ENCODE data around the gene PCDHGB1.
"Not testable (repeated sequence)": the region's sequence is repeated elsewhere in the genome, so short reads cannot be mapped to it uniquely, and the experiment has no call there.

The PCDHGB1 gene

DNA sequence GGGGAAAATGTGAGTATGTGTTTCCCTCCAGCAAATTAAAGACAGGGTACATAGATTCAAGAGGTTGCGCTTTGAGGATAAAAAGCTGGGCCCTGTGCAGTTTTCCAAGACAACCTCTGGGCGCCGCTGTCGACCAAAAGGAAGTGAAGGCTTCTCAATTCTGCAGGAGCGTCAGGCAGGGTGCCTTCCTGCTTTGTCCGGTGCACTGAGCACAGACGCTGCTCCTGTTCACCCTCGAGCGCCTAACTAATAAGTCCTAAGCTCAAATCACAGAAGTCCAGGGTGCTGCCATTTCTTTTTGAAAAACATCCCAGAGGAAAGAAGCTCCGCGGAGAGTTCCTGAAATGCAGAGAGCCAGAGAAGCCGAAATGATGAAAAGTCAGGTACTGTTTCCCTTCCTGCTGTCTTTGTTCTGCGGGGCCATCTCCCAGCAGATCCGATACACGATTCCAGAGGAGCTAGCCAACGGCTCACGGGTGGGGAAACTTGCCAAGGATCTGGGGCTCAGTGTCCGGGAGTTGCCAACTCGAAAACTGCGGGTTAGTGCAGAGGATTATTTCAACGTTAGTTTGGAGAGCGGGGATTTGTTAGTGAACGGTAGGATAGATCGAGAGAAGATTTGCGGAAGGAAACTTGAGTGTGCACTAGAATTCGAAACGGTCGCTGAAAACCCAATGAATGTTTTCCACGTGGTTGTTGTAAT is at the start of gene PCDHGB1:
Gene PCDHGB1, plus strand, starts transcription at position 183 of the 703 bp plus-strand sequence. Its CDS starts 162 bp downstream, at position 345.
- DNase-seq (ENCODE audit: low read depth in 2 of 2) = peak in 1 of 2 donors; percentile 11

DNA sequence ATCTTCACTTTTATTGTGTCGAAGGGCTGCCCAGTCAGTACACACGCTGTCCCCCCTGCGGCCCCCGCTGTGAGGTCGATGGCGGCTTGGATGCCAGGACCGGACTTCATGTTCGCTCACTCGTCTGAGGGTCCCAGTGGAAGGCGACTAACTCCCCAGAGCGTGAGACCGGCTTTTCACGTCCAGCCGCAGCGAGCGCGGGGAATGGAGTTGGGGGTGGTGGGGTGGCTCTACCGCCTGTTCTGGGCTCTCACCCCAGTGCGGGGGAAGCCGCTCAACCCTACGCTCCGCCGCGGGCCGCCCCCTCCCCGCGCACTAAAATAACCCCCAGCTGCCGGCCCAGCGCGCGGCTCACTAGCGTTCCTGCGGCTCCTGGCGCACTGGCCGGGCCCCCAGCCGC is 46.1 kb upstream of the PCDHGB1 start, which contains the start of gene SLC25A2:
Gene SLC25A2, minus strand, starts transcription at position 294 of the 400 bp plus-strand sequence. Its CDS starts 184 bp downstream, at position 110.
- DNase-seq (ENCODE audit: low read depth in 2 of 2) = no peak

- DNase-seq (ENCODE audit: low read depth in 2 of 2) = no peak
These were observed 43.3 kb upstream of the PCDHGB1 start for GRCh38 chr5:141306630-141307029.

DNA sequence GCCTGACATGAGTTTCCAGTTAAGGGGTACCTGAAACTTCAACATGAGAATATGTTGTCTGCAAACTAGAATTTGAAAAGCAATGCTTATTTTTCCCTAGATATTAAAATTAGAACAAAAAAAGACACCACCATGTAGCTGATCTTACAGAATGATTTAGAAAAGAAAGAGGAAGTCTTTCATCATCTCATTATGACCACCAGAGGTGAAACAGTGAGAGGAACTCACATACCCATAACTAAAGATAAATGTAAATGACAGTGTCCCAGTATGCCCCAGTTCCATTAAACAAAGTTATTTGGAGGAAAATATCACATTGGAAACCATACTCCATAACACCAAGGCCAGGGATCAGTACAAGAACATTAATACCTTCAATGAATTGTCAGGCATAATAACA is 36.2 kb upstream of the PCDHGB1 start:
- no peak for DNase-seq (ENCODE audit: low read depth in 2 of 2)

DNA sequence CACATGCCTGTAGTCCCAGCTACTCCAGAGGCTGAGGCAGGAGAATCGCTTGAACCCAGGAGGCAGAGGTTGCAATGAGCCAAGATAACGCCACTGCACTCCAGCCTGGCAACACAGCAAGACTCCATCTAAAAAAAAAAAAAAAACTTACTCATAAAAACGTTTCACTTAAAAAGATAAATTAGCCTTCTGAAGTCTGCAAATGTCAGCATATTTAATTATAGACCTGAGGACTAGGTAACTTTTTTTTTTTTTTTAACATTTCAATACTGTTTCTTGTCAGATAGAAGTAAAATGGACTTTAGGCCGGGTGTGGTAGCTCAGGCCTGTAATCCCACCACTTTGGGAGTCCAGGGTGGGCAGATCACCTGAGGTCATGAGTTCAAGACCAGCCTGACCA is 32.9 kb upstream of the PCDHGB1 start:
- DNase-seq (ENCODE audit: low read depth in 2 of 2) = not testable (repeated sequence)

DNA sequence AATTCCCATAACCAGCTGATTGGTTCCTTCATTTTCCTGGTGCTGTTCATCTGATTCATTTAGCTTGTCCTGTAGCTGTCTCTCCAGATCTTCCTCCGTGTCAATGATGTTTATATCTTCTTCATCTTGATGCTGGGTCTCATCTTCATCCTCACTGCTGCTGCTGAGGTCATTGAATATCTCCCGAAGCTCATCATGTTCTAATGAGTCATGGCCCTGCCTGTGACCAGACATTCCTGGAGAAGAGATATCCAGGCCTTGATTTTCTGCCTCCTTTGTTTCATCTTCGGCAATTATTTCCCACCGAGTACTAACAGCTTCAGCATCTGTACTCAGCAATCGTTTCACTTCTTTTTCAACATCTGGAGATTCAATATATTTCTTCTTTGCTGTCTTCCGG is 30.7 kb upstream of the PCDHGB1 start:
- no peak for DNase-seq (ENCODE audit: low read depth in 2 of 2)

DNA sequence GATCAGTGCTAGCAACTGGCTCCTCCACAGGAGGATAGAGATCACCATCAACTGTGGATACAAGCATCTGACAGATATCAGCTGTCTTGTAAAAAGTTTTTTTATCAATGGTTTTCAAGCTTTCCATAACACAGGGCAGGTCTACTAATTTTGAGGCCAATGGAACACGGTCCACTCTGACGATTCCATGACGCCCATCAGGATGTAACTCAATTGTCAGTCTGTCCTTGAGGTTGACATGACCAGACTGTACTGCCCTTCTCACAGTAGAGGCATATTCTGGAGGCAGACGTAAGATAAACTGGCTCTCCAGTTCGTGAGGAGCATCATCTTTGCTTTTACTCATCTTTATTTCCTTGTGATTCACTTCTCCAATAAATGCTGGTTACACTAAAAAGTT is 30.2 kb upstream of the PCDHGB1 start:
- DNase-seq (ENCODE audit: low read depth in 2 of 2) = no peak

GRCh38 chr5:141320225-141321169 is 29.4 kb upstream of the PCDHGB1 start, which contains the start of gene TAF7:
Gene TAF7, minus strand, starts transcription at chr5:141320784. Its CDS starts 740 bp downstream, at chr5:141320044.
- DNase-seq (ENCODE audit: low read depth in 2 of 2) = peak; percentile 83 to 88

- no peak for DNase-seq (ENCODE audit: low read depth in 2 of 2)
These were observed 27.6 kb upstream of the PCDHGB1 start for GRCh38 chr5:141322261-141322660.

DNA sequence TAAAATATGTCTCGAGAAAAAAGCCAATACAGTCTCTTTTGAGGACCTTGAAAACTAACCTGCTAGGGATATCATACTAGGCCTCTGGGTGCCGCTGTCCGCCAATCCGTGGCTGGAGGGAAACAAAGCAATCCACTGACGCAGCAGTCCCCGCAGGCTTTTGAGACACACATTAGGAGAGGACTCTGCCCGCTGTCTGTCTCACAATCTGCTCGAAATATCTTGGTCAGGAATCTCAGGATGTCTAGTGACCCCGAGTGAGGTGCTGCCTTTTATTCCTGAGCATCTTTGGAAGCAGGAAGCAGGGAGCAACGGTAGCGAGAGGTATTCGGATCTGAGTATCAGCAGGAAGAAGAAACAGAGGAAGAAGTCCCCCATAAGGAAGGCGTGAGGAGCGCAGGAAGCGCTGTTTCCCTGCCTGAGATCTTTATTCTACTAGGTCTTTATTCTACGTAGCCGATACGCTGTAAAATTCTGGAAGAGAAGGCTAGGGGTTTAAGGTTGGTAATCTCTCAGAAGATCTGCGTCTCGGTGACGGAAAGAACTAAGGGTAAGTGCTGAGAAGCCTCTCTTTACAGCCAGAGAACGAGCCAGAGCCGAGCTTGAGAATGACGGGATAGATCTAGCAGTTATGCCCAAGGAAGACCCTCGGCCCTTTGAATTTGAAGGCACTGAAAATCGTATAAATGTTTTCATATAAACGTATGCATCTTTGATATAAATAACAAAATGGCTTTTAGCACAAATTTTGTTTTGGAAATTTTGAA is 23.6 kb upstream of the PCDHGB1 start:
- DNase-seq (ENCODE audit: low read depth in 2 of 2) = peak; percentile 40 to 54

DNA sequence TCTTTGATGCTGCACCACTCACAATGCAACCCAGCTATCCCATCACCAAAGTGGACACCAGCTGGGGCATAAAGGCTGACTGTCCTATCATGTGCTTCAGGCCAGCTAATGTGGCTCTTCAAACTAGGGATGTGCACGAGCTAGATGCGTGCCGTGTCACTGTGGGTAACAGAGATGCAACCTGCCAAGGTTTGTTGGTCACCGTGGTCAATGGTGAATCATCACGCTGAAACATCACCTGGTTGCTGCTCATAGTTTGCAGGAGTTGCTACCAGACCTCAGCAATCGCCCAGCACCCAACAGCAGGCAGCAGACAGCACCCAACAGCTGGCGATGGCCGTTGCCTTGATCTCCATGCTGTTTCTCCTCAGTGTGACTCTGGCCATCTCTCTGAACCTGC is 21.7 kb upstream of the PCDHGB1 start:
- DNase-seq (ENCODE audit: low read depth in 2 of 2) = no peak

DNA sequence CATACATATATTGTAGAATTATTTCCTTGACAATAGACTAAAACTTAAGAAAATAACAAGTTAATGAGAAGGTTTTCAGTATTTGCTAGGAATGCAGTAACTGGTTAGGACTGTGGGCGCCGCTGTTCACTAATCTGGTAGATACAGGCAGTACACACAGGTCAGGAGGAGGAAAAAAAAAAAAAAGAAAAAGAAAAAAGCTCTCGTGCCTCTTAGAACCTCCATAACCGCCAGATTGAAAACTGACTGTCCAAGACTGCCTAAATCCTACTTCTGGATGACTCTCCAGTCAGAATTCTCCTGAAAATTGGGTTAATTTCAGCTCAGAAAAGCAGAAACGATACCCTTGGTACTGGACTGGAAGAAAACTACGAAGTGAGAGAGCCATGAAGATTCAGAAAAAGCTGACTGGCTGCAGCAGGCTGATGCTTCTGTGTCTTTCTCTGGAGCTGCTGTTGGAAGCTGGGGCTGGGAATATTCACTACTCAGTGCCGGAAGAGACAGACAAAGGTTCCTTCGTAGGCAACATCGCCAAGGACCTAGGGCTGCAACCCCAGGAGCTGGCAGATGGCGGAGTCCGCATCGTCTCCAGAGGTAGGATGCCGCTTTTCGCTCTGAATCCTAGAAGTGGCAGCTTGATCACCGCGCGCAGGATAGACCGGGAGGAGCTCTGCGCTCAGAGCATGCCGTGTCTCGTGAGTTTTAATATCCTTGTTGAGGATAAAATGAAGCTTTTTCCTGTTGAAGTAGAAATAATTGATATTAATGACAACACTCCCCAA is 19.4 kb upstream of the PCDHGB1 start, which contains the start of gene PCDHGA1:
Gene PCDHGA1, plus strand, starts transcription at position 216 of the 782 bp plus-strand sequence.
- no peak for DNase-seq (ENCODE audit: low read depth in 2 of 2)

DNA sequence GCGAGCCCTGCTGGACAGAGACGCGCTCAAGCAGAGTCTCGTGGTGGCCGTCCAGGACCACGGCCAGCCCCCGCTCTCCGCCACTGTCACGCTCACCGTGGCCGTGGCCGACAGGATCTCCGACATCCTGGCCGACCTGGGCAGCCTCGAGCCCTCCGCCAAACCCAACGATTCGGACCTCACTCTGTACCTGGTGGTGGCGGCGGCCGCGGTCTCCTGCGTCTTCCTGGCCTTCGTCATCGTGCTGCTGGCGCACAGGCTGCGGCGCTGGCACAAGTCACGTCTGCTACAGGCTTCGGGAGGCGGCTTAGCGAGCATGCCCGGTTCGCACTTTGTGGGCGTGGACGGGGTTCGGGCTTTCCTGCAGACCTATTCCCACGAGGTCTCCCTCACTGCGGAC is 17.3 kb upstream of the PCDHGB1 start:
- DNase-seq (ENCODE audit: low read depth in 2 of 2) = not testable (repeated sequence)

DNA sequence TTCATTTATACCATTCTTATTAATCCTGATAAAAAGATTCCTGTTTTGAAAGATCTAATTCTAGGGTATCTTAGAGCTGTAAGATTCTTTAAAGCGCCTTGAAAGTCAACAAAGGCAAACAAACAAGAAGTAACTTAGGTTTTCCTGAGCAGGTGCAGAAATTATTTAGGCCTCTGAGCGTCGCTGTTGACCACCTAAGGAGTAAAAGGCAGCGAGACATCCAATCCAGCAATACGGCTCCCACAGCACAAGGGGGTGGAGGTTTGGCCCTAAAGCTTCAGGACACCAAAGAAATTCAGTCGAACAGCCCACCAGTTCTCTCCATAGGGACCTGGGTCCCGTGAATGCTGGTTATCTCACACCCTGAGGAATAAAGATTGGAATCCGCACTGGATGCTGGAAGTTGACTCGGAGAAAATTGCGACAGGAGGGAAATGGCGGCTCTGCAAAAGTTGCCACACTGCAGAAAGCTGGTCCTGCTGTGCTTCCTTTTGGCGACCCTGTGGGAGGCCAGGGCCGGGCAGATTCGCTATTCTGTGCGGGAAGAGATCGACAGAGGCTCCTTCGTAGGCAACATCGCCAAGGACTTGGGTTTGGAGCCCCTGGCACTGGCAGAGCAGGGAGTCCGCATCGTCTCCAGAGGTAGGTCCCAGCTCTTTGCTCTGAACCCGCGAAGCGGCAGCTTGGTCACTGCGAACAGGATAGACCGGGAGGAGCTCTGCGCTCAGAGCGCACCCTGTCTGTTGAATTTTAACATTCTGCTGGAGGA is 11.2 kb upstream of the PCDHGB1 start, which contains the start of gene PCDHGA2:
Gene PCDHGA2, plus strand, starts transcription at position 223 of the 769 bp plus-strand sequence.
- no peak for DNase-seq (ENCODE audit: low read depth in 2 of 2)

DNA sequence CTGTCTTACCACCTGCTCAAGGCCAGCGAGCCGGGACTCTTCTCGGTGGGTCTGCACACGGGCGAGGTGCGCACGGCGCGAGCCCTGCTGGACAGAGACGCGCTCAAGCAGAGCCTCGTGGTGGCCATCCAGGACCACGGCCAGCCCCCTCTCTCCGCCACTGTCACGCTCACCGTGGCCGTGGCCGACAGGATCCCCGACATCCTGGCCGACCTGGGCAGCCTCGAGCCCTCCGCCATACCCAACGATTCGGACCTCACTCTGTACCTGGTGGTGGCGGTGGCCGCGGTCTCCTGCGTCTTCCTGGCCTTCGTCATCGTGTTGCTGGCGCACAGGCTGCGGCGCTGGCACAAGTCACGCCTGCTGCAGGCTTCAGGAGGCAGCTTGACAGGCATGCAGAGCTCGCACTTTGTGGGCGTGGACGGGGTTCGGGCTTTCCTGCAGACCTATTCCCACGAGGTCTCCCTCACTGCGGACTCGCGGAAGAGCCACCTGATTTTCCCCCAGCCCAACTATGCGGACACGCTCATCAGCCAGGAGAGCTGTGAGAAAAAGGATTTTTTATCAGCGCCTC is 9.0 kb upstream of the PCDHGB1 start:
- DNase-seq (ENCODE audit: low read depth in 2 of 2) = not testable (repeated sequence)

GRCh38 chr5:141342773-141343172 is 7.1 kb upstream of the PCDHGB1 start:
- no peak for DNase-seq (ENCODE audit: low read depth in 2 of 2)

GRCh38 chr5:141343242-141343952 is 6.5 kb upstream of the PCDHGB1 start, which contains the start of gene PCDHGA3:
Gene PCDHGA3, plus strand, starts transcription at chr5:141343829. Its CDS starts 205 bp downstream, at chr5:141344034.
- no peak for DNase-seq (ENCODE audit: low read depth in 2 of 2)

DNA sequence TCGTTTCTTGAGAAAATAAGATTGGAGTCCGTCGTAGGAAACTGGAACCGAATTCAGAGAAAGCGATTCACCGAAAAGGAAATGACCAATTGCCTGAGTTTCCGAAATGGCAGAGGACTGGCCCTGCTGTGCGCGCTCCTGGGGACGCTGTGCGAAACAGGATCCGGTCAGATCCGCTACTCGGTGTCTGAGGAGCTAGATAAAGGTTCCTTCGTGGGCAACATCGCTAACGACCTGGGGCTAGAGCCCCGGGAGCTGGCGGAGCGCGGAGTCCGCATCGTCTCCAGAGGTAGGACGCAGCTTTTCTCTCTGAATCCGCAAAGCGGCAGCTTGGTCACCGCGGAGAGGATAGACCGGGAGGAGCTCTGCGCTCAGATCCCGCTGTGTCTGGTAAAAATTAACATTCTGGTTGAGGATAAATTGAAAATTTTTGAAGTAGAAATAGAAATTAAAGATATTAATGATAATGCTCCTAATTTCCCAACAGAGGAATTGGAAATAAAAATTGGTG is 5.9 kb upstream of the PCDHGB1 start:
- DNase-seq (ENCODE audit: low read depth in 2 of 2) = no peak

DNA sequence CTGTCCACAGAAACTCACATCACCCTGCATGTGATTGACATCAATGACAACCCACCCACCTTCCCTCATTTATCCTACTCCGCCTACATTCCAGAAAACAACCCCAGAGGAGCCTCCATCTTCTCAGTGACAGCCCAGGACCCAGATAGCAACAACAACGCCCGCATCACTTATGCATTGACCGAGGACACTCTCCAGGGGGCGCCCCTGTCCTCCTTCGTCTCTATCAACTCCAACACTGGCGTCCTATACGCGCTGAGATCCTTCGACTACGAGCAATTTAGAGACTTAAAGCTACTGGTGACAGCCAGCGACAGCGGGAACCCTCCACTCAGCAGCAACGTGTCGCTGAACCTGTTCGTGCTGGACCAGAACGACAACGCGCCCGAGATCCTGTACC is 4.6 kb upstream of the PCDHGB1 start:
- no peak for DNase-seq (ENCODE audit: low read depth in 2 of 2)
